CD14-positive monocyte (primary cell): ENCODE measurements around the gene KRT38. TPM values are rescaled to one million over a fixed set of nuclear protein-coding genes. Genes with fewer than 3 reads are reported as not detected.

ENCODE experiments used
- DNase-seq, 3 donors: peaks; one replicate each; pipeline ENCODE4 v3.0.0-alpha.2; 2011 to 2022
- H2AFZ ChIP-seq: 2 replicates; pipeline ENCODE4 v1.6.0; 2012; ENCODE audit warnings: mild to moderate bottlenecking, low read depth, low read length, inconsistent platforms; ENCODE audit not compliant: insufficient read depth, poor library complexity, severe bottlenecking
- H3K27ac ChIP-seq, 2 donors: 1 replicate in 1 of 2; 2 replicates in 1 of 2; pipeline ENCODE4 v1.5.1; 2012 to 2013; ENCODE audit warnings: low read length in 2 of 2, control low read depth in 1 of 2, inconsistent platforms in 1 of 2, low read depth in 1 of 2, mild to moderate bottlenecking in 1 of 2
- H3K27me3 ChIP-seq, 2 donors: one replicate each; pipeline versions ENCODE4 v1.6.0 to v1.6.1; 2011 to 2013; ENCODE audit warnings: low read length in 2 of 2; ENCODE audit not compliant: control insufficient read depth in 2 of 2, insufficient read depth in 2 of 2
- H3K36me3 ChIP-seq, 2 donors: replicated peaks in 1 of 2; 1 replicate in 1 of 2; 2 replicates in 1 of 2; pipeline versions ENCODE4 v1.5.1 to v1.6.1; 2012 to 2013; ENCODE audit warnings: low read length in 2 of 2, control low read depth in 1 of 2, inconsistent platforms in 1 of 2, mild to moderate bottlenecking in 1 of 2; ENCODE audit not compliant: insufficient read depth in 2 of 2, control insufficient read depth in 1 of 2
- H3K4me1 ChIP-seq, 2 donors: 1 replicate in 1 of 2; 2 replicates in 1 of 2; pipeline versions ENCODE4 v1.5.1 to v1.6.1; 2012 to 2013; ENCODE audit warnings: low read length in 2 of 2, control low read depth in 1 of 2, inconsistent platforms in 1 of 2, mild to moderate bottlenecking in 1 of 2, moderate library complexity in 1 of 2; ENCODE audit not compliant: insufficient read depth in 2 of 2, control insufficient read depth in 1 of 2
- H3K4me2 ChIP-seq: replicated peaks from 2 replicates; pipeline ENCODE3; 2012; ENCODE audit warnings: low read length, moderate library complexity, mild to moderate bottlenecking; ENCODE audit not compliant: poor library complexity, severe bottlenecking; ENCODE audit errors: extremely low read depth
- H3K4me3 ChIP-seq, 3 experiments: fragments of 200-600 bp in 1 of 3; sonication (generic) in 1 of 3; replicated peaks in 1 of 3; 1 replicate in 2 of 3; 2 replicates in 1 of 3; pipeline ENCODE4 v1.5.1; 2011 to 2013; ENCODE audit warnings: low read length in 3 of 3, mild to moderate bottlenecking in 3 of 3, control low read depth in 2 of 3, low read depth in 2 of 3, inconsistent platforms in 1 of 3, moderate library complexity in 1 of 3
- H3K79me2 ChIP-seq: 2 replicates; pipeline ENCODE4 v1.6.0; 2012; ENCODE audit warnings: mild to moderate bottlenecking, control low read depth, inconsistent platforms, low read length, moderate library complexity; ENCODE audit not compliant: insufficient read depth
- H3K9ac ChIP-seq: 2 replicates; pipeline ENCODE4 v1.6.0; 2017; ENCODE audit warnings: low read length, mild to moderate bottlenecking; ENCODE audit not compliant: insufficient read depth, poor library complexity, severe bottlenecking
- H3K9me3 ChIP-seq, 2 donors: replicated peaks in 1 of 2; 1 replicate in 1 of 2; 2 replicates in 1 of 2; pipeline versions ENCODE4 v1.5.1 to v1.6.1; 2012 to 2013; ENCODE audit warnings: low read length in 2 of 2, control low read depth in 1 of 2; ENCODE audit not compliant: control insufficient read depth in 1 of 2, insufficient read depth in 1 of 2
- H4K20me1 ChIP-seq: 2 replicates; pipeline ENCODE4 v1.6.0; 2012; ENCODE audit warnings: mild to moderate bottlenecking, low read length, control low read depth, moderate library complexity; ENCODE audit not compliant: insufficient read depth
- H3K27ac Mint-ChIP-seq, 7 donors: one replicate each; pipeline ENCODE4 v1.8.0; 2020; ENCODE audit warnings: mild to moderate bottlenecking in 7 of 7, mixed read lengths in 7 of 7, moderate library complexity in 6 of 7, inconsistent platforms in 2 of 7
- H3K27me3 Mint-ChIP-seq, 3 donors: one replicate each; pipeline ENCODE4 v1.8.0; 2021 to 2022; ENCODE audit warnings: low read depth in 3 of 3, mild to moderate bottlenecking in 3 of 3, mixed read lengths in 3 of 3, moderate library complexity in 3 of 3, inconsistent platforms in 1 of 3
- H3K36me3 Mint-ChIP-seq, 2 donors: one replicate each; pipeline ENCODE4 v1.8.0; 2020; ENCODE audit warnings: mixed read lengths in 2 of 2, inconsistent platforms in 1 of 2, mild to moderate bottlenecking in 1 of 2
- H3K4me1 Mint-ChIP-seq: one replicate; pipeline ENCODE4 v1.8.0; 2020; ENCODE audit warnings: mild to moderate bottlenecking, mixed read lengths
- H3K4me3 Mint-ChIP-seq, 2 donors: one replicate each; pipeline ENCODE4 v1.8.0; 2020; ENCODE audit warnings: mild to moderate bottlenecking in 2 of 2, mixed read lengths in 2 of 2, moderate library complexity in 1 of 2
- H3K9me3 Mint-ChIP-seq, 7 donors: one replicate each; pipeline ENCODE4 v1.8.0; 2020 to 2022; ENCODE audit warnings: mixed read lengths in 7 of 7, mild to moderate bottlenecking in 6 of 7, moderate library complexity in 6 of 7, inconsistent platforms in 2 of 7
- WGBS: methylation state at CpG from one replicate; pipeline ENCODE4 v1.1.5; 2013; ENCODE audit warnings: missing lambda C conversion rate; ENCODE audit not compliant: insufficient coverage; 5-methylcytosine and 5-hydroxymethylcytosine counted together
- intact Hi-C, 2 donors: fragments of 100-400 bp; cut with micrococcal nuclease; formaldehyde crosslinking; loops; one replicate each; pipeline versions ENCODE4 v1.15.0 to v1.15.1; 2023
- polyA plus RNA-seq, 3 donors: library from polyadenylated mRNA; depleted of rRNA in 1 of 3; unstranded in 2 of 3; stranded (reverse) in 1 of 3; fragments of 300-500 nt in 2 of 3; fragments of >200 nt in 1 of 3; fragmentation: Illumina TruSeq in 2 of 3; gene quantifications; 1 replicate in 2 of 3; 2 replicates in 1 of 3; pipeline ENCODE4 v1.2.3, GENCODE V29; 2012 to 2021
- TF ChIP-seq, protein P1 (sequence below): fragments of 200-600 bp; IDR thresholded peaks from one replicate; pipeline ENCODE4 v1.8.0; 2022; ENCODE audit warnings: antibody characterized with exemption, mild to moderate bottlenecking

KRT38 gene
- polyA plus RNA-seq, 3 donors: not detected

DNA sequence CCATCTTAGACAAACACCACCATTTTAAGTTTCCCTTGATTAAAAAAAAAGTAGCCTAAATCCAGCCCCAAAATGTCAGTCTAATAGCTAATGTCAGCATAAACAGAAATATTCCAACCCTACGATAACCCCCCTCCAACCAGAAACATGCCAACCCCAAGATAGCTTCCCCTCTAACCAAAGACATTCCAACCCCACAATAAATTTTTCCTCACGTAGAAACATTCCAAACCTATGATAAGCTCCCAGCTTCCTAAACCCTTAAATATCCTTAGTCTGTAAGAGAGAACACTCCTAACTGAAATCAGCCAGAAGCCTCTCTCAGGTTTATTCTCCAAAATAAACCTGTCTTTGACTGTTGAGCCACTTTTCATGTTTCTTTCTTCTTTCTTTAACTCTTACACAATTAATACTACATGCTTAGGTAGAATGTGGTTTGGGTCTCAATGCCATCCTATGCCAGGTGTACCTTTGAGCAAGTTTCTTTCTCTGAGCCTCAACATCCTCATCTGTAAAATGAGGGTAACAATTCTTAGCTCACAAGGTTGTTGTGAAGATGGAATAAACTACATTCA lies 10.5 kb upstream of the KRT38 start:
- WGBS: 100% methylated on average over 1 of the region's 2 CpGs
- TF ChIP-seq, protein P1, sequence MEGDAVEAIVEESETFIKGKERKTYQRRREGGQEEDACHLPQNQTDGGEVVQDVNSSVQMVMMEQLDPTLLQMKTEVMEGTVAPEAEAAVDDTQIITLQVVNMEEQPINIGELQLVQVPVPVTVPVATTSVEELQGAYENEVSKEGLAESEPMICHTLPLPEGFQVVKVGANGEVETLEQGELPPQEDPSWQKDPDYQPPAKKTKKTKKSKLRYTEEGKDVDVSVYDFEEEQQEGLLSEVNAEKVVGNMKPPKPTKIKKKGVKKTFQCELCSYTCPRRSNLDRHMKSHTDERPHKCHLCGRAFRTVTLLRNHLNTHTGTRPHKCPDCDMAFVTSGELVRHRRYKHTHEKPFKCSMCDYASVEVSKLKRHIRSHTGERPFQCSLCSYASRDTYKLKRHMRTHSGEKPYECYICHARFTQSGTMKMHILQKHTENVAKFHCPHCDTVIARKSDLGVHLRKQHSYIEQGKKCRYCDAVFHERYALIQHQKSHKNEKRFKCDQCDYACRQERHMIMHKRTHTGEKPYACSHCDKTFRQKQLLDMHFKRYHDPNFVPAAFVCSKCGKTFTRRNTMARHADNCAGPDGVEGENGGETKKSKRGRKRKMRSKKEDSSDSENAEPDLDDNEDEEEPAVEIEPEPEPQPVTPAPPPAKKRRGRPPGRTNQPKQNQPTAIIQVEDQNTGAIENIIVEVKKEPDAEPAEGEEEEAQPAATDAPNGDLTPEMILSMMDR: no peak
- Histone ChIP-seq H3K27ac (no peak overlapping the region), H3K9ac (no peak overlapping the region), H2AFZ (no peak overlapping the region), H3K4me3 (no peak overlapping the region), H3K36me3 (no peaks in the 10 kb centered on the region), H3K4me1 (no peaks in the 10 kb centered on the region), H3K27me3 (no peaks in the 10 kb centered on the region), H3K4me2 (no peak overlapping the region), H3K79me2 (no peaks in the 10 kb centered on the region), H4K20me1 (no peaks in the 10 kb centered on the region), H3K9me3 (no peaks in the 10 kb centered on the region)
- Mint-ChIP-seq H3K27me3 (peaks cover 5% of the 10 kb centered on the region in 3 donors), H3K4me1 (peaks cover 3% of the 10 kb centered on the region), H3K4me3 (no peak overlapping the region), H3K27ac (peak overlapping the region in 1 of 7 donors; percentile 6), H3K36me3 (no peaks in the 10 kb centered on the region), H3K9me3 (peaks cover 0 to 4% (median 0%) of the 10 kb centered on the region in 7 donors)
- DNase-seq: no peak
- intact Hi-C loops: no loop called here

DNA sequence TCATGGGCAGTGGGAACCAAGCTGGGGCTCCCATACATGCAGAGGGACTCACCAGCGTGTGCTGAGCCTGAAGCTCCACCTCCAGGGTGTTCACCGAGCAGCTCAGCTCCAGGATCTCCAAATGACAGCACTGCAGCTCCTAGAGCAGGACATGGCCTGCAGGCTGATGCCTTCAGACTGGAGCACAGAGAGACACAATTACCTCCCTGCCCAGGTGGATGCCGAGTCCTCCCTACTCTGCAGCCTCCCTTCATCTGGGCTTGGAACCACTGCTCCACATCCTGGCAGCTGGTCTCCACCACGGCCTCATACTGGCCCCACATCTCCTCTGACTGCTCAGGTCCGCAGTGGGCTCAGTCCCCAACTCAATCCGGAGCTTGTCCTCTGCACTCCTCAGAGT lies 8.2 kb upstream of the KRT38 start:
- no peak for DNase-seq
- no peak overlapping the region for H3K4me3 Mint-ChIP-seq
- peaks cover 0 to 4% (median 0%) of the 10 kb centered on the region in 7 donors for H3K9me3 Mint-ChIP-seq
- H3K27me3 ChIP-seq: peaks cover 0 to 2% of the 10 kb centered on the region in 2 donors
- no peak overlapping the region for H3K4me3 ChIP-seq
- intact Hi-C loops: no loop called here
- H3K27me3 Mint-ChIP-seq: peaks cover 7 to 14% (median 9%) of the 10 kb centered on the region in 3 donors
- no peak overlapping the region for H3K27ac Mint-ChIP-seq
- peaks cover 3% of the 10 kb centered on the region for H3K4me1 Mint-ChIP-seq
- no peaks in the 10 kb centered on the region for H3K36me3 ChIP-seq
- H3K9ac ChIP-seq: no peak overlapping the region
- no peak overlapping the region for H3K4me2 ChIP-seq
- no peaks in the 10 kb centered on the region for H3K9me3 ChIP-seq
- H3K4me1 ChIP-seq: no peaks in the 10 kb centered on the region
- no peaks in the 10 kb centered on the region for H3K36me3 Mint-ChIP-seq
- H4K20me1 ChIP-seq: no peaks in the 10 kb centered on the region
- TF ChIP-seq, protein P1: no peak
- H3K79me2 ChIP-seq: no peaks in the 10 kb centered on the region
- H2AFZ ChIP-seq: no peak overlapping the region
- no peak overlapping the region for H3K27ac ChIP-seq
- WGBS: 79% methylated on average over 6 of the region's 6 CpGs
